ENCODE data around the gene THSD7A.
"Not testable (repeated sequence)": the region's sequence is repeated elsewhere in the genome, so short reads cannot be mapped to it uniquely, and the experiment has no call there.

Gene THSD7A

DNA sequence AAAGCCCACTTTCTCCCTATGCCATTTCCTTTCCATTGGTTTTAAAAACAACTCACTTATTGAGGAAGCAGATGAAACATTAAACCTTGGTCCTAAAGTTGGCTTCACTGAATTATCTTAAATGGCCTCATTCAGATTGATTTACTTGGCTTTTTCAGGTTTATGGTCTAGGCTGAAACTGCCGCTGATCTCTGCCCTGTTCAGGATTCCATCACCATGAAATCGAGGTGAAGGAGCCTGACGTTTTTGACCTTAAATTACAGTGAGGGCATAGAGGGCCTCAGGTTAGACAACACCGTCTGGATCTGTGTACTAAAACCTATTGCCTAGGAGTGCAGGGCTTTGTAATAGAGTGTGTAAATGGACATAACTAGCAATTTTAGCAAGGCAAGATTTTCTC, 383.7 kb downstream of the THSD7A start:
- Histone ChIP-seq H3K4me3 (ENCODE audit: low read length) (no peak overlapping the region), H3K27me3 (ENCODE audit: low read depth, low read length) (no peaks in the 10 kb centered on the region), H3K9ac (ENCODE audit: low read length) (no peak overlapping the region), H3K36me3 (replicated peaks; ENCODE audit: low read depth, low read length) (no peaks in the 10 kb centered on the region), H3K27ac (ENCODE audit: low read length) (no peak overlapping the region), H3K4me2 (ENCODE audit: low read length) (no peak overlapping the region), H2AFZ (ENCODE audit: low read depth, low read length) (no peak overlapping the region), H4K20me1 (ENCODE audit: insufficient read depth, low read length) (no peaks in the 10 kb centered on the region), H3K79me2 (ENCODE audit: low read length) (no peaks in the 10 kb centered on the region), H3K9me3 (ENCODE audit: insufficient read depth, low read length) (no peaks in the 10 kb centered on the region), H3K4me1 (ENCODE audit: low read length) (no peaks in the 10 kb centered on the region)
- TF ChIP-seq EZH2phosphoT487 (IDR thresholded peaks at IDR 0.05; ENCODE audit: low read depth): no peak

DNA sequence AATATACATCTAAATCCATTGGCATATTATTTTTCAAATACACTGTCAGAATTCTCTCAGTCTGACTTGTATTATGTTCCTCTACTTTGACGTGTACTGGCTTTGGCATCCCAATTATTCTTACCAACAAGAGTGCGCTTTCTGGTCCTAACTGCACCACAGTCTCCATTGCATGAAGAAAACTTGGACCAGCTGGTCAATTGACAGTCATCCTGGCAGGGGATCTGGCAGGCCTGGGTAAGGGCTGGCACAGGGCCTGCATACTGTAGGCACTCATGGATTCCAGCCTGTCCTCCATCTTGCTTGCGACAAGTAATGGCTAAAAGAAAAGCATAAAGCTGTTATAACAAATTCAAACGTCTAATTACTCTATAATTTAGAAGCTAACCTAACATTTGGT, 384.9 kb downstream of the THSD7A start:
- no peaks in the 10 kb centered on the region for H3K79me2 ChIP-seq (ENCODE audit: low read length)
- H4K20me1 ChIP-seq (ENCODE audit: insufficient read depth, low read length): no peaks in the 10 kb centered on the region
- H2AFZ ChIP-seq (ENCODE audit: low read depth, low read length): no peak overlapping the region
- no peak overlapping the region for H3K4me3 ChIP-seq (ENCODE audit: low read length)
- H3K9me3 ChIP-seq (ENCODE audit: insufficient read depth, low read length): no peaks in the 10 kb centered on the region
- no peaks in the 10 kb centered on the region for H3K4me1 ChIP-seq (ENCODE audit: low read length)
- H3K27ac ChIP-seq (ENCODE audit: low read length): no peak overlapping the region
- no peak overlapping the region for H3K9ac ChIP-seq (ENCODE audit: low read length)
- H3K4me2 ChIP-seq (ENCODE audit: low read length): no peak overlapping the region
- H3K27me3 ChIP-seq (ENCODE audit: low read depth, low read length): no peaks in the 10 kb centered on the region
- no peaks in the 10 kb centered on the region for H3K36me3 ChIP-seq (replicated peaks; ENCODE audit: low read depth, low read length)
- no peak for TF ChIP-seq EZH2phosphoT487 (IDR thresholded peaks at IDR 0.05; ENCODE audit: low read depth)
- TF ChIP-seq, protein P1, sequence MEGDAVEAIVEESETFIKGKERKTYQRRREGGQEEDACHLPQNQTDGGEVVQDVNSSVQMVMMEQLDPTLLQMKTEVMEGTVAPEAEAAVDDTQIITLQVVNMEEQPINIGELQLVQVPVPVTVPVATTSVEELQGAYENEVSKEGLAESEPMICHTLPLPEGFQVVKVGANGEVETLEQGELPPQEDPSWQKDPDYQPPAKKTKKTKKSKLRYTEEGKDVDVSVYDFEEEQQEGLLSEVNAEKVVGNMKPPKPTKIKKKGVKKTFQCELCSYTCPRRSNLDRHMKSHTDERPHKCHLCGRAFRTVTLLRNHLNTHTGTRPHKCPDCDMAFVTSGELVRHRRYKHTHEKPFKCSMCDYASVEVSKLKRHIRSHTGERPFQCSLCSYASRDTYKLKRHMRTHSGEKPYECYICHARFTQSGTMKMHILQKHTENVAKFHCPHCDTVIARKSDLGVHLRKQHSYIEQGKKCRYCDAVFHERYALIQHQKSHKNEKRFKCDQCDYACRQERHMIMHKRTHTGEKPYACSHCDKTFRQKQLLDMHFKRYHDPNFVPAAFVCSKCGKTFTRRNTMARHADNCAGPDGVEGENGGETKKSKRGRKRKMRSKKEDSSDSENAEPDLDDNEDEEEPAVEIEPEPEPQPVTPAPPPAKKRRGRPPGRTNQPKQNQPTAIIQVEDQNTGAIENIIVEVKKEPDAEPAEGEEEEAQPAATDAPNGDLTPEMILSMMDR (IDR thresholded peaks at IDR 0.05; ENCODE audit: low read depth, low read length): no peak

DNA sequence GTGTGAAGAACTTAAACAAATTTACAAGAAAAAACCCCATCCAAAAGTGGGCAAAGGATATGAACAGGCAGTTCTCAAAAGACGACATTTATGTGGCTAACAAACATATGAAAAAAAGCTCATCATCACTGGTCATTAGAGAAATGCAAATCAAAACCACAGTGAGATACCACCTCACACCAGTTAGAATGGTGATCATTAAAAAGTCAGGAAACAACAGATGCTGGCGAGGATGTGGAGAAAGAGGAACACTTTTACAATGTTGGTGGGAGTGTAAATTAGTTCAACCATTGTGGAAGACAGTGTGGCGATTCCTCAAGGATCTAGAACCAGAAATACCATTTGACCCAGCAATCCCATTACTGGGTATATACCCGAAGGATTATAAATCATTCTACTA, 388.1 kb downstream of the THSD7A start:
- not testable (repeated sequence) for H3K27ac ChIP-seq (ENCODE audit: low read length); H3K4me1 ChIP-seq (ENCODE audit: low read length); H3K9me3 ChIP-seq (ENCODE audit: insufficient read depth, low read length); H3K79me2 ChIP-seq (ENCODE audit: low read length); H3K4me3 ChIP-seq (ENCODE audit: low read length); H4K20me1 ChIP-seq (ENCODE audit: insufficient read depth, low read length); H3K9ac ChIP-seq (ENCODE audit: low read length); H3K4me2 ChIP-seq (ENCODE audit: low read length); H2AFZ ChIP-seq (ENCODE audit: low read depth, low read length); H3K36me3 ChIP-seq (replicated peaks; ENCODE audit: low read depth, low read length); H3K27me3 ChIP-seq (ENCODE audit: low read depth, low read length)

DNA sequence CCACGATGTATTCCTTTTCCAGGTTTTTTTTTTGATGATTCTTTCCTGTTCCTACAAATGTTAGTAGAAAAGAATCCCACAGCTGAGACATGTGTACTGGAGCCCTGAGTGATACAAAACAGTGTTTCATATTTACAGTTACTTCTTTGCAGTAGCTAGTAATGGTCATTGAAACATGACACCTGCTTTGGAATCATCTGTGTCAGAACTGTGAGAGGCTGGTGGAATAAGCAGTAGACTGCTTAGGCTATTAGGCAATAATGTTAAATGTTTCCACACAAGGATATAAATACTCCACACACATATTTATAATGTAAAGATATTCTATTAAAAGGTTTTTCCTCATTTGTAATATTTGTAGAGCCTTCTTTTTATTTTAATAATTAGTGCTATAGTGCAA, 394.0 kb downstream of the THSD7A start:
- H3K9me3 ChIP-seq (ENCODE audit: insufficient read depth, low read length): no peaks in the 10 kb centered on the region

DNA sequence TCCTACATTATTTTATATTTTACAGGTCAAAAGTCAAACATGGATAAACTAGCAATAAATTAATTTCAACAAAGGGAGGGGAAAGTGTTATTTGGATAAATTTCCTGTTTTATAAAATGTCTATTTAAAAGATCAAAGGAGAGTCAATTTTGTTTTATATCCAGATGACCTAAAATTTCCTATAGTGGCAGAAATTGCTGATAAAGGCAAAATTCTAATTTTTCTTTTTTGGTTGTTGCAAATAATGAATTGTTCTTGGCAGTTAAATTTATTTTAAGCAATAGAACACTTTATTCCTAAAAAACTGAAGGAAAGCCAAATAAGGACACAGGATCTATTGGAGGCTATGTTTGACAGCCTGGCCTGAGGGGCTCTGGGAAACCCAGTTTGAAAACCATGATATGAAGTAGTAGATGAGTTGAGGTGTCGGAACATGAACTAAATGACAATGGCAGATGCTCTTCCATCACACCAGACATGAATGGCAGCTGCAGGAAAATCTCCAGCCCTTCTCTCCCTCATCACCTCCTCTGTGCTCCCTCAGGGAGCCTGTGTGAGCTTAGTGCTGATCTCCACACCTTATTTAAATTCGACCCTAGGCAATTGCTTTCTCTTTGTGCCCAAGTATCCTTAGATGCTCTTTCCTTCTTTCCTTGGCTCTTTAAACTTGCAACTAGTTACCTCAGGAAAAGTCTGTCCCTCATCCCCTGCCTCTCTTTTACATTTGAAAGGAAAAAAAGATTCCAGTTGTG, 395.0 kb downstream of the THSD7A start:
- no peak overlapping the region for H3K9ac ChIP-seq (ENCODE audit: low read length)
- H3K27ac ChIP-seq (ENCODE audit: low read length): no peak overlapping the region
- H3K4me3 ChIP-seq (ENCODE audit: low read length): no peak overlapping the region
- no peaks in the 10 kb centered on the region for H3K79me2 ChIP-seq (ENCODE audit: low read length)
- H3K4me2 ChIP-seq (ENCODE audit: low read length): no peak overlapping the region
- no peaks in the 10 kb centered on the region for H3K27me3 ChIP-seq (ENCODE audit: low read depth, low read length)
- TF ChIP-seq, protein P1 (IDR thresholded peaks at IDR 0.05; ENCODE audit: low read depth, low read length): no peak
- no peak for TF ChIP-seq EZH2phosphoT487 (IDR thresholded peaks at IDR 0.05; ENCODE audit: low read depth)
- no peaks in the 10 kb centered on the region for H3K36me3 ChIP-seq (replicated peaks; ENCODE audit: low read depth, low read length)
- H3K4me1 ChIP-seq (ENCODE audit: low read length): no peaks in the 10 kb centered on the region
- no peaks in the 10 kb centered on the region for H3K9me3 ChIP-seq (ENCODE audit: insufficient read depth, low read length)
- no peaks in the 10 kb centered on the region for H4K20me1 ChIP-seq (ENCODE audit: insufficient read depth, low read length)
- H2AFZ ChIP-seq (ENCODE audit: low read depth, low read length): no peak overlapping the region

More for the DNA sequence above, 394.0 kb downstream of the THSD7A start:
- no peaks in the 10 kb centered on the region for H3K27me3 ChIP-seq (ENCODE audit: low read depth, low read length)
- H3K79me2 ChIP-seq (ENCODE audit: low read length): no peaks in the 10 kb centered on the region
- H3K27ac ChIP-seq (ENCODE audit: low read length): no peak overlapping the region
- H3K4me1 ChIP-seq (ENCODE audit: low read length): no peaks in the 10 kb centered on the region
- no peak overlapping the region for H3K4me2 ChIP-seq (ENCODE audit: low read length)
- no peak overlapping the region for H3K9ac ChIP-seq (ENCODE audit: low read length)
- no peak overlapping the region for H2AFZ ChIP-seq (ENCODE audit: low read depth, low read length)
- H3K4me3 ChIP-seq (ENCODE audit: low read length): no peak overlapping the region
- no peaks in the 10 kb centered on the region for H3K36me3 ChIP-seq (replicated peaks; ENCODE audit: low read depth, low read length)
- H4K20me1 ChIP-seq (ENCODE audit: insufficient read depth, low read length): no peaks in the 10 kb centered on the region
- TF ChIP-seq EZH2phosphoT487 (IDR thresholded peaks at IDR 0.05; ENCODE audit: low read depth): no peak
- TF ChIP-seq, protein P1 (IDR thresholded peaks at IDR 0.05; ENCODE audit: low read depth, low read length): no peak
